Cardiac fibroblast (primary cell): Measurements from ENCODE around the gene UPB1.
"Not testable (repeated sequence)": the region's sequence is repeated elsewhere in the genome, so short reads cannot be mapped to it uniquely, and the experiment has no call there.

ENCODE experiments used
- DNase-seq, 2 donors: peaks; one replicate each; pipeline versions ENCODE4 v3.0.0 to v3.0.0-alpha.2; 2010; ENCODE audit warnings: low read depth in 2 of 2
- H3K4me3 ChIP-seq, 2 donors: replicated peaks in 1 of 2; 1 replicate in 1 of 2; 2 replicates in 1 of 2; pipeline ENCODE4 v1.5.1; 2011; ENCODE audit warnings: low read depth in 2 of 2, low read length in 2 of 2, mild to moderate bottlenecking in 2 of 2, moderate library complexity in 1 of 2
- CTCF ChIP-seq: IDR thresholded peaks from one replicate; pipeline ENCODE4 v1.5.1; 2011; ENCODE audit warnings: low read depth, mild to moderate bottlenecking, low read length, inconsistent platforms

UPB1 gene

GRCh38 chr22:24486501-24486921, 8.6 kb upstream of the UPB1 start:
- no peak overlapping the region for H3K4me3 ChIP-seq
- DNase-seq: peak; percentile 51 to 83
- TF ChIP-seq CTCF: no peak

- no peak overlapping the region for H3K4me3 ChIP-seq
- no peak for DNase-seq
- TF ChIP-seq CTCF: no peak
Observed at GRCh38 chr22:24489011-24489410, 6.1 kb upstream of the UPB1 start.

- not testable (repeated sequence) for H3K4me3 ChIP-seq, DNase-seq
Observed at GRCh38 chr22:24489434-24489833, 5.7 kb upstream of the UPB1 start.

- DNase-seq: no peak
- H3K4me3 ChIP-seq: no peak overlapping the region
- TF ChIP-seq CTCF: no peak
Observed at GRCh38 chr22:24492391-24492790, 2.7 kb upstream of the UPB1 start.

GRCh38 chr22:24494167-24494527, 985 bp upstream of the UPB1 start:
- DNase-seq: no peak
- no peak for TF ChIP-seq CTCF
- H3K4me3 ChIP-seq: no peak overlapping the region

GRCh38 chr22:24495365-24495675, 188 bp downstream of the UPB1 start:
- no peak for TF ChIP-seq CTCF
- H3K4me3 ChIP-seq: no peak overlapping the region
- no peak for DNase-seq

GRCh38 chr22:24496234-24496633, 1.1 kb downstream of the UPB1 start:
- no peak for TF ChIP-seq CTCF
- no peak overlapping the region for H3K4me3 ChIP-seq
- no peak for DNase-seq

- H3K4me3 ChIP-seq: no peak overlapping the region
- no peak for TF ChIP-seq CTCF
- DNase-seq: no peak
Observed at GRCh38 chr22:24496661-24497060, 1.5 kb downstream of the UPB1 start.
